Progenitor cell of endocrine pancreas (in vitro differentiated cells): ENCODE data around the gene NAPEPLD. TPM values are rescaled to one million over a fixed set of nuclear protein-coding genes. Genes with fewer than 3 reads are reported as not detected.
"Not testable (repeated sequence)": the region's sequence is repeated elsewhere in the genome, so short reads cannot be mapped to it uniquely, and the experiment has no call there.

Source experiments
- DNase-seq: peaks from one replicate; pipeline ENCODE4 v3.0.0; 2021; ENCODE audit warnings: low spot score; ENCODE audit not compliant: unreplicated experiment
- H3K27ac Mint-ChIP-seq: 2 replicates; pipeline ENCODE4 v1.8.0; 2021; ENCODE audit warnings: mild to moderate bottlenecking, moderate library complexity, mixed read lengths
- H3K27me3 Mint-ChIP-seq: 2 replicates; pipeline ENCODE4 v1.8.0; 2021; ENCODE audit warnings: mixed read lengths
- H3K36me3 Mint-ChIP-seq: 2 replicates; pipeline ENCODE4 v1.8.0; 2022; ENCODE audit warnings: mixed read lengths; ENCODE audit not compliant: insufficient read depth
- H3K4me1 Mint-ChIP-seq: 2 replicates; pipeline ENCODE4 v1.8.0; 2021; ENCODE audit warnings: low read depth, mixed read lengths
- H3K4me3 Mint-ChIP-seq: 2 replicates; pipeline ENCODE4 v1.8.0; 2021; ENCODE audit warnings: low read depth, mild to moderate bottlenecking, moderate library complexity, mixed read lengths
- H3K9me3 Mint-ChIP-seq: 2 replicates; pipeline ENCODE4 v1.8.0; 2021; ENCODE audit warnings: low read depth, mixed read lengths
- CTCF ChIP-seq: fragments of 200-600 bp; sonication (generic); IDR thresholded peaks from one replicate; pipeline ENCODE4 v1.5.0; 2021; ENCODE audit warnings: antibody characterized with exemption, mild to moderate bottlenecking; ENCODE audit not compliant: unreplicated experiment
- long read RNA-seq: library from polyadenylated mRNA; unstranded; transcript quantifications from one replicate; pipeline ENCODE4 v2.0.0, GENCODE V29; 2020
- total RNA-seq: library from RNA; stranded (reverse); gene quantifications from 2 replicates; pipeline ENCODE4 v1.2.1, GENCODE V29; 2021

NAPEPLD gene
- total RNA-seq, result 17.4 and 18.2 TPM in 2 replicates
- long read RNA-seq, transcript NAPEPLD-208 (5 exons, 1,822 nt), result minor isoform, 5 of 45 reads
- long read RNA-seq, transcript NAPEPLD-210 (2 exons, 2,169 nt), result minor isoform, 8 of 45 reads
- long read RNA-seq, transcript NAPEPLD-209 (5 exons, 2,380 nt), result major isoform, 14 of 45 reads
- long read RNA-seq, partial matches to known transcripts, result 4 of 45 reads
- long read RNA-seq, other reads (novel, unspliced or antisense), result 14 of 45 reads

- Mint-ChIP-seq H3K36me3 (peaks cover 5% of the 10 kb centered on the region), H3K9me3 (peaks cover 5% of the 10 kb centered on the region), H3K27me3 (no peaks in the 10 kb centered on the region), H3K4me3 (peak within 1 kb of the TSS; percentile 97), H3K27ac (peak within 1 kb of the TSS; percentile 98), H3K4me1 (peaks cover 42% of the 10 kb centered on the region)
- DNase-seq, result peak; percentile 63
- no peak for TF ChIP-seq CTCF
These were observed at the start of gene NAPEPLD for GRCh38 chr7:103148994-103149807. NAPEPLD (minus strand) TSS chr7:103149099; CDS start chr7:103128776, 20,323 bp downstream.

DNA sequence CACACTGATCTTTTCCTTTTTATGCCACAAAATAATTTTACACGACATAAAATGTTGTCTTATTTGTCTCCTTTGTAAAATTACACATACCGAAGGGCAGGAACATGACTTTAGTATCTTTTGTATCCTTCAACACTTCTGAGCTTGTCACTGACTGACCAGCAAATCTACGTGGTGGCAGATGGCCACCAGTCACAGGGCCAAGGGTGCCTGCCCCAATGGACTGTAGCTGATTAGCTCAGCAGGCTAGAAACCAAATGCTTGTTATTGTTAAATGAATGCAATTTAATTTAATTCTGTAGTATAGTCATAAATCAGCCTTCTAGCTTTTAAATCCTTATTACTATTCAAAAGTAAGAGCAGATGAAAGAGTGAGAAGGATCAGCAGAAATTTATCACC, 49.2 kb upstream of the NAPEPLD start:
- not testable (repeated sequence) for DNase-seq
- H3K4me1 Mint-ChIP-seq, result peaks cover 13% of the 10 kb centered on the region

GRCh38 chr7:103195364-103195763, 46.5 kb upstream of the NAPEPLD start:
- H3K9me3 Mint-ChIP-seq, H3K4me3 Mint-ChIP-seq: not testable (repeated sequence)
- H3K4me1 Mint-ChIP-seq, result peaks cover 13% of the 10 kb centered on the region

More for the DNA sequence above, 49.2 kb upstream of the NAPEPLD start:
- H3K27me3 Mint-ChIP-seq, H3K9me3 Mint-ChIP-seq, H3K36me3 Mint-ChIP-seq, H3K27ac Mint-ChIP-seq, H3K4me3 Mint-ChIP-seq: not testable (repeated sequence)

DNA sequence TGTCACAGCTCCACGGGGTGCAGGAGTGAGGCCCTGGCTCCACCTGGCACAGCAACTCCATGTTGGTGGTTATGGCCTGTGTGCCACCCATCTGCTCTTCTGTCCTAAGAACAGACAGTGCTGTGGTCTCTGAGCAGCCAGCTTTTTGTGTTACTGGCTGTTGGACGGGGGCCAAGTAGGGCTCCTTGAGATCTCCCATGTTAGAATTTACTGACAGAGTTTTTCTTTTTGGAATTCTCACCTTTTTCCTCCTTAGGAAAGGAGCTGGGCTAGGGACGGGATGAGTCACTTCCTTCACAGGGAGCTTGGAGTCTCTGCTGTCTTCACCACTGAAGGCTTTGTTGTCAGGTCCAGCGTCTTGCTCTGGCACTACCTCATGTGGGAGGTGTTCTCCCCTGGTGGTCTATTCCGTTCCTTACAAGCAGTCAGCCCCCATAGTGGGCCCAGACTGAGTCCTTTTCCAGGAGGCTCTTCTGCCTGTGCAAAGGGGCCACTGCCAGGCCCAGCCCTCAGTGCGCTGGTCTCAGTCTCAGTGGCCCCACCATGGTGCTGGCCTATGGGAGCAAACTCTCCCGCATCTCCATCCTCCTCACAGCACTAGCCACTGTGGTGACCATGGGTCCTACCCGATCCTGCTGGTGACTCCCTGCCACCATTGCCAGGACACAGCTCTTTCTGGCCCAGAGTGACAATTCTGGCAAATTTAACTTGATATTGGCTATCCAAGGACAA, 23.7 kb upstream of the NAPEPLD start:
- H3K36me3 Mint-ChIP-seq, H3K27ac Mint-ChIP-seq, DNase-seq, H3K4me1 Mint-ChIP-seq, H3K4me3 Mint-ChIP-seq, H3K27me3 Mint-ChIP-seq, H3K9me3 Mint-ChIP-seq: not testable (repeated sequence)

More at GRCh38 chr7:103195364-103195763, 46.5 kb upstream of the NAPEPLD start:
- peak overlapping the region; percentile 70 for H3K27ac Mint-ChIP-seq
- not testable (repeated sequence) for H3K36me3 Mint-ChIP-seq, DNase-seq, H3K27me3 Mint-ChIP-seq

DNA sequence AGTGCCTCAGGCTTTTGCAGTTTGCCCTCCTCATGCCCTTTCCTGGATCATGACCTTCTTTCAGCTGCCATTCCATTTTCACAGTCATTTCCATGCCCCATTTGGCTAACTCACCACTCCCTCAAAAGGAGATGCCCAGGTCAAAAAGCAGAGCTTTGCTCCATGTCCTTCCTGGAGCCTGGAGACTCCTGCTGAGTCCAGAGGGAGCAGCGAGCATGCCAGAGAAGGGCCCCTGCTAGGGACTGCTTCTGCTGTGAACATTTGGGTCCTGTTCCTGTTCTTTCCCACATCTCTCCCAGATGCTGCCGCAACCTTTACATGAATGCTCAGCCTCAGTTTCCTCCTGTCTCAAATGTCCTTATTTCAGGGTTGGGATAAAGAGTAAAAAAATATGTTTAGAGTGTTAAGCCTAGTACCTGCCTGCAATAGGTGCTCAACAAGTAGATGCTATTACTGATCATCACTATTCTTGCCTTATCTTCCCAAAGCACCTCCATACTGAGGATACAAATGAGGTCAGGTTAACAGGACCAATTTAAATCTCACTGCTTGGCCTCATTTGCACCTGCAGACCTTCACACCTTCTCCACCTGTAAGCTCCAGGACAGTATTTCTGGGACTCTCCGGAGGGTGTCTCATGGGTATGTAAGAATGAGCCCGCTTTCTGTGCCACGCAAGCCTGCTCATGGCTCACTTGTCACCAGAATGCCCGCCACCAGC, 23.0 kb upstream of the NAPEPLD start:
- not testable (repeated sequence) for H3K4me1 Mint-ChIP-seq, H3K4me3 Mint-ChIP-seq, H3K36me3 Mint-ChIP-seq, H3K9me3 Mint-ChIP-seq, DNase-seq, H3K27me3 Mint-ChIP-seq, H3K27ac Mint-ChIP-seq

- not testable (repeated sequence) for H3K36me3 Mint-ChIP-seq, H3K4me3 Mint-ChIP-seq, H3K4me1 Mint-ChIP-seq, H3K27me3 Mint-ChIP-seq, H3K9me3 Mint-ChIP-seq, H3K27ac Mint-ChIP-seq, DNase-seq
These were observed 18.1 kb upstream of the NAPEPLD start for GRCh38 chr7:103166921-103167544.

- H3K27ac Mint-ChIP-seq, DNase-seq: not testable (repeated sequence)
These were observed 14.4 kb upstream of the NAPEPLD start for GRCh38 chr7:103163087-103163825.

DNA sequence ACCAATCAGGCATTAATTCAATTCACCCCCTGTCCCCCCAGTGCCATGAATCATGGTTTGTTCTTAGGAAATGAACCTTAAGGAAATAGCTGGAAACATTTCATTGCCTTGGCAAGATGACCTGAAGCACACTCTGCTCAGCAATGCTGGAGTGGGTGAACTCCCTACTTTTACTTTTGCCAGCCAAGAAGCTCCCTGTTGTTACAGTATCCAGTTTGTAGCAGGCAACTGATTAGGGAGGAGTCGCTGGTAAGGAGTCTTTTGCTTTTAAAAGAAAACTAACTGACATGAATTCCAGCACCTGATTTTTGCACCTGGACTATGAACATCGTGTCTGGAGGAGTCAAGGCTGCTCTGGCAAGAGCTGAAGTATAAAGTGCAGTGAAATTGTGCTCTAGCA, 13.7 kb upstream of the NAPEPLD start:
- not testable (repeated sequence) for H3K9me3 Mint-ChIP-seq, H3K27ac Mint-ChIP-seq, H3K36me3 Mint-ChIP-seq, DNase-seq, H3K4me1 Mint-ChIP-seq, H3K4me3 Mint-ChIP-seq, H3K27me3 Mint-ChIP-seq

More at GRCh38 chr7:103163087-103163825, 14.4 kb upstream of the NAPEPLD start:
- not testable (repeated sequence) for H3K4me3 Mint-ChIP-seq, H3K27me3 Mint-ChIP-seq, H3K36me3 Mint-ChIP-seq, H3K4me1 Mint-ChIP-seq, H3K9me3 Mint-ChIP-seq

DNA sequence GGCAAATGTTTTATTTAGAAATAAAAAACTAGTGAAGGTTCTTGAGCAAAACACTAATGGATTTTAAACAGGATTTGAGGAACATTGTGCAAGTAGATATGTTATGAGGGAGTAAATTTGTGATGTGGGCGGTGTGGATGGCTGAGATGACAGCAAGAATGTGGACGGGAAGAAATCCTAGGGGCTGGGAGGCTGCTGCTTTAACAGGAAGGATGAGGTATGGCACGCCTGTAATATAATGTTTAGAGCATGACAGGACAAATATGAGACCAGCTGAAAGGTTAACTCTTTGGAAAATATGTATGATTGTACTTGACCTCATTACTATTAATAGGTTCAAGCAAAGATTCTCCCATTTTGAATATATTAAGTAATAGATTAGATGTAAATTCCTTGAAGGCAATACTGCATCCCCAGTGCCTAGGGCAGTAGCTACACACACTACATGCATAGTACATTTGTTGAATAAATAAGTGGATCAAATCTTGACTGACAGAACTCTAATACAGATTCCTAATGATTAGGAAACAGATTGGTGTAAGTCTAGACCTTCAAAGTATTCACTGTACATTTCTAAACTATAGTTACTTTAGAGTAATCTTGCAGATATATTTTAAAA, 13.2 kb upstream of the NAPEPLD start:
- H3K4me1 Mint-ChIP-seq, H3K9me3 Mint-ChIP-seq, DNase-seq, H3K4me3 Mint-ChIP-seq, H3K27ac Mint-ChIP-seq, H3K36me3 Mint-ChIP-seq, H3K27me3 Mint-ChIP-seq: not testable (repeated sequence)

DNA sequence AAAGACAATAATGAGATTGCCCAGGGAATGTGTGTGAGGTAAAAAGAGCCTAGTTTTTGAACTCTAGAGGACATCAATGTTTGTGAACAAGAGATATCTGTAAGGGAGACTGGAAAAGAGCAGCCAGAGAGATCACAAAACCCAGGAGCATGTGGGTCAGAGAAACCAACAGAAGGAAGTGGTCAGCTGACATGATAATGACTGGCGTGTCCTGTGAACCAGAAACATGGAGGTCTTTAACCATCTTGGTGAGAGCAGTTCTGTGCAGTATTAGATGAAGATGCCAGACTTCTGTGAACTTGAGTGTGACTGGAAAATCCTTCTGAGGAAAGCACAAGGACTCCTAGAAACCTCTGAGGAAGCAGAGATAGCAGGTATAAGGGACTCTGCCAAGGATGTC, 10.2 kb upstream of the NAPEPLD start:
- H3K4me3 Mint-ChIP-seq, H3K9me3 Mint-ChIP-seq, H3K27ac Mint-ChIP-seq, DNase-seq, H3K4me1 Mint-ChIP-seq, H3K27me3 Mint-ChIP-seq, H3K36me3 Mint-ChIP-seq: not testable (repeated sequence)
